ENCODE data around the gene REEP6.

The REEP6 gene

DNA sequence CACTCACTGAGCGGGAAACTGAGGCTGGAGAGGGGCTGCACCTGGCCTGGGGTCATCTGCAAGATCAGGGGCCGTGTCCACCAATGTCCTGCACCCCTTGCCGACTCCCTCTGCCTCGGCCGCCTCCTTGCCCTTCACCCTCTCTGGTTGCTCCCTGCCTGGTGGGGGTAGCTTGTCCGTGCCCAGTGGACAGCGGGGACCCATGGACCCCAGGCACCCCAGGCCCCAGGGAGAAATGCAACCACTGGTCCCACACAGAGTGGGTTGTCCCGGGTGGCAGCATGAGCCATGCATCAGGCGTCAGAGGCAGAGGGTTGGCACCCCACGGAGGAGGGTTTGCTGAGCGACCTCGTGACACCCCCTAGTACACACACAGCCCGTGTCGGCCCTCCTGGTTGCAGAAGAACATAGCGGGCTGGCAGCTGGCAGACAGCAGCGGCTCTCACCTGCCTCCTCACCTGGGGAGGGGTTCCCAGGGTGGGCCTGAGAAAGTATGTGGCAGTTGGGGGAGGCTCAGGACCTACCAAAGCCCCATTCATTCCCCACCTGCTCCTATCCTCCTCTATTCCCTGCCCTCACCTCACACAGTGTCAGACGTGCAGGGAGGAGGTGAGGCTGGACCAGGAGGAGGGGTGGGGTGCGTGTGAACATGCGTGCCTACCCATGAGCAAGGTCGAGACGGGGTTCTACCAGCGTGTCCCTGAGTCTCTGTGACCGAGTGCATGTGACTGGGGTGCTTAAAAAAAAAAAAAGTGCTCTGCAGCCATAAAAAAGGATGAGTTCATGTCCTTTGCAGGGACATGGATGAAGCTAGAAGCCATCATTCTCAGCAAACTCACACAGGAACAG, 13.2 kb downstream of the REEP6 start:
- DNase-seq: no peak
- intact Hi-C loops (cut with DNase I): no loop called here

DNA sequence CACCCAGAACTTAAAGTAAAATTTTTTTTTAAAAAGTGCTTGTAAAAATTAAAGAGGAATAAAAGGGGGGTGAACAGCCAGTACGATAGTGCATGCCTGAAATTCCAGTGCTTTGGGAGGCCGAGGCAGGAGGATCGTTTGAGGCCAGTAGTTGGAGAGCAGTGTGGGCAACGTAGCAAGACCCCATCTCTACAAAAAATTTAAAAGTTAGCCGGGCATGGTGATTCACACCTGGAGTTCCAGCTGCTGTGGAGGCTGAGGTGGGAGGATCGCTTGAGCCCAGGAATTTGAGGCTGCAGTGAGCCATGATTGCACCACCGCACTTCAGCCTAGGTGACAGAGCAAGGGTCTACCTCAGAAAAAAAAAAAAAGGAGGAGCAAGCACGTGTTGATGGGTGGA, 14.0 kb downstream of the REEP6 start:
- intact Hi-C loops (cut with DNase I): no loop called here

DNA sequence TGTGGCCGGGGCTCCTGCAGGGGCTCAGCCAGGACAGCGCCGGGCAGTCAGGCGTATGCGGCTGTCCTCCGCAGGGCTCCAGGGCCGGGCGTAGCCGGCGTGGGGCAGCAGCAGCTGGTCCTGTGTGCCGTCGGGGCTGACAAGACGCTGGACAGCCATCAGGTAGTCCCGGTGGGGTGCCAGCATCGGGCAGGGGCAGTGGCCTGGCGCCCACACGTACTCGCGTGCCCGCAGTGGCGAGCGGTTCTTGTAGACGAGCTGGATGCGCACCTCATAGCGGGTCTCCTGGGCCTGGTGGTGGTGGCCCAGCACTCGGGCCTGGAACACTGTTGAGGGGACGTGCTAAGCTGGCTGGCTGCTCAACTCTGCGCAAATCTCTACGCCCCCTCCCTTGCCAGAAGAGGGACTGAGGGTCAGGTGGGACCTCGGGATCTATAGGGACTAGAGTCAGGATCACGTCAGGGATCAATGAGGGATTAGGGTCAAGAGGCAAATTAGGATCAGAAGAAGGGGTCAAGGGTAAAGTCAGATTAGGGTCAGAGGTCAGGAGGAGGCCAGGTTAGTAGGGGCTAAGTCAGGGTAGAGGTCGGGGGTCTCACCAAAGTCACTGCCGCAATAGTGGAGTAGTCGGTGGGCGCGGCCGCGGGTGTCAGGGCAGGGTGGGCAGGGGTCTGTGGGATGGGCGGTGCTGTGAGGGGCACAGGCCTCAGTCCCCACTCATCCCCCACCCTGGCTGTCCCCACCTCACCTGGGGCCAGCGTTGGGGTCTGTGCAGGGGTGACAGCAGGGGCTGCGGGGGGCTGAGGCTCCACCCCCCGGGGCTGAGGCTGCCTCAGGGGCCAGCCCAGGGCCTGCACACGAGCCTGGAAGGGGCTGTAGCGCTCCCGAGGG, 15.3 kb downstream of the REEP6 start:
- intact Hi-C loops (cut with DNase I): no loop called here
- DNase-seq: peak in 1 of 10 donors; percentile 81

More for the DNA sequence above, 14.0 kb downstream of the REEP6 start:
- DNase-seq: no peak

DNA sequence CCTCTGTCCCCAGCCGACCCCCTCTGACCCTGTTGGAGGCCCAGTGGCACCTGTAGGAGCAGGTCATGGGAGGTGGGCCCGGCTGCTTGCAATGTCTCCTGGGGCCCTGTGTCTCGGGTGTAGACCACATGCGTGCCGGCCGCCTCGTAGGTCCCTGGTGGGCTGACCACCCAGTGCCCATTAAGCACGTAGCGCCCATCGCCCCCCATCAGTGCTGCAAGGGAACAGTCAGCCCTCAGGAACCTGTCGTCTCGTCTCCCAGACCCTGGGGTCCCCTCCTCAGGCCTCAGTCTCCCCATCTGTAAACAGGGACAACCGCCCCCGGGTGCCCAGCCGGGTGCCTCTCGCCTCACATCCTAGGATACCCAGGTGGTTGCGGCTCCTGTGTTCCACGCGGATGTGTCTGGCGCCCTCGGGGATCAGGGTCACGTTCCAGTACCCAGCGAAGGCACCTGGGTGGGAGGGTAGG, 16.2 kb downstream of the REEP6 start:
- DNase-seq: no peak
- intact Hi-C loops (cut with DNase I): loop anchor here (1.0 kb wide), 1 partner anchor 28 kb away; the partner anchor contains the start of gene C19orf25

DNA sequence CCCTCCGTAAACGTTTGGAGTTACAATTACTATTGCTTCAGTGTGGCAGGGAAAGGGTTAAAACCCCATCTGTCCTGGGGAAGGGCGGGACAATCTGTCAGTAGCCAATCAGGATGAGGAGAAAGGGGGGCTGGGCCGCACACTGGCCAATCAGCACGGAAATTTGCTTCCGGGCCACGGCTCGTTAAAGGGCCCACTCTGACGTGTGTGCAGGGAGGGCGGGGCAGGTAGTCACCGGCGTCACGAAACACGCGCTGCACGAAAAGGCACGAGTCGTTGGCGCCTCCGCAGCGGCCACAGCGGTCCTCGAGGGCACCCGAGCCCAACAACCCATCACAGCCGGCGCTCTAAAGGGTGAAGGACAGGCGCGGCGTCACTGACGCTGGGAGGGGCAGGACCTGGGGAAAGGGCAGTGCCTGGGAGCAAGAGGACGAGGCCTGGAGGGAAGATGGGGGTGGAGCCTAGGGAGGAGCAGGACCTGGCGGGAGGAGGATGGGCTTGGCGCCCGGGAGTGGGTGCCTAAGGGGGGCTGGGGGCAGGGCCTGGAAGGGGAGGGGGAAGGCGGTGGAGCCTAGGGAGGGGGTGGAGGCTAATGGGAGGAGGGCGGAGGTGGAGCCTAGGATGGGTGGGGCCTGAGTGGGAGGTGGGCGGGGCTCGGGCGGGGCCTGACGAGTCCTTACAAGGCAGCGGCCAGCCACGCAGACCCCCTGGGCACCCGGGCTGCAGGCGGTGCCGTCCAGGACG, 17.0 kb downstream of the REEP6 start:
- intact Hi-C loops (cut with DNase I): loop anchor here (1.0 kb wide), 1 partner anchor 29 kb away; the partner anchor contains the start of gene C19orf25
- peak; percentile 86 to 99 (median 92) for DNase-seq

DNA sequence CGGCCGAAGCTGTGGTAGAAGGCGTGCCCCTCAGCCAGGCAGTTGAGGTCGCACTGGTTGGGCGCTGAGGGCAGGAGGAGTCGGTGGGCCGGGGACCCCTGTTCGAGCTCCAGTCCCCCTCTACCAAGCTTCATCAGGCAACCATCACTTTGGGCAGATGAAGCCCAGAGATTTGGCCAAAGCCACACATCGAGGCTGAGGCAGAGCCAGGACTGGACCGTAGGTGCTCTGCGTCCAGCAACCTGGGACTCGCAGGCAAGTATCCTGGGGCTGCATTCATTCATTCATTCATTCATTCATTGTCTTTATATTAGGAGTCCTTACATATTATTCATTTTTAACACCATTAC, 17.5 kb downstream of the REEP6 start:
- no peak for DNase-seq
- intact Hi-C loops (cut with DNase I): no loop called here

DNA sequence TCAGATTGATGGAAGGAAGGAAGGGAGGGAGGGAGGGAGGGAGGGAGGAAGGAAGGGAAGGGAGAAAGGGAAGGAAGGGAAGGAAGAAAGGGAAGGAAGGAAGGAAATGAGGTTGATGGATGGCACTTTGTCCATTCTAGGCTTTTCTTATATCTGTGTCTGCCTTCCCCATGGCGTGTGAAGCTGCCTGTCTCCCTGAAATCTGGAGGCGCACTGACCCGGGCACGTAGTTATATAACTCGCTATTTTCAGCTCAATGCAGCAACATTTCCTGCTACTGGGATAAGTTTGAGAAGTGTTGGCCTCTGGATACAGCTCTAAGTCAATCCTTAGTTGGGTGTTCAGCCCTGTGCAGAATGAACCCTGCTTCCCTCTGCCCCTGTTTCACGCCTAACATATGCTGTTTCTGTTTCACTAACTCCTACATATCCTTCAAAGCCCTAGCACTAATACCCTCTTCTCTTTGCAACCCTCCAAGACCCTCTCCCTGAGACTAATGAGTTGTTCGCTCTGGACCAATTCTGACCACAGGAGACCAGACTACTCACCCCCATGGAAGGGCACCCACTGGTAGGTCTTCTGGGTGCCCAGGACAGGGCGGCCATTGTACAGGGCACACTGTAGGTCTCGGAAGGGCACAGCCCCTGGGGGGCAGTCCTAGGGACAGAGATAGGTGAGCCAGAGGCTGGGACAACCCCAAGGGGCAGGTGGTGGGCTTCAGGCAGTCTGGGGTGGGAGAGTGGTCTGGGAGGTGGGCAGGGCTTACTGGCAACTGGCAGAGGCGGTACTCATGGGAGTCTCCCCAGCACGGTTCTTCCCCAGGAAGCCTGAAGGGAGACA, 18.8 kb downstream of the REEP6 start:
- intact Hi-C loops (cut with DNase I): no loop called here
- no peak for DNase-seq

DNA sequence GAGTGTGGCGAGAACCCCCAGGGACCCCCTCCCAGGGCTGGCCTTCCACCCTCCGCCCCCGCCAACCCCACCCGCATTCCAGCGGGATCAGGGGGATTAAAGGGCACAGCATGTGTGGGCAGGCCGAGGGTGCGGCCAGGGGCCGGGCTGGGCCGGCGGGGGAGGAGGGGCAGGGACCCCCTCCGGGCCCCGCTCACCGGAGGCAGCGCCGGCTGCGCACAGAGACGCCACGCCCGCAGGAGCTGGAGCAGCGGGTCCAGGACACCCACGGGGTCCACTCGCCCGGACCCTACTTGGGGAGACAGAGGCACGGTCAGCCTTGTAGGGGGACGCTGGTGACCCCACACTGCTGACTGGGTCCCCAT, 19.4 kb downstream of the REEP6 start:
- intact Hi-C loops (cut with DNase I): no loop called here
- no peak for DNase-seq

DNA sequence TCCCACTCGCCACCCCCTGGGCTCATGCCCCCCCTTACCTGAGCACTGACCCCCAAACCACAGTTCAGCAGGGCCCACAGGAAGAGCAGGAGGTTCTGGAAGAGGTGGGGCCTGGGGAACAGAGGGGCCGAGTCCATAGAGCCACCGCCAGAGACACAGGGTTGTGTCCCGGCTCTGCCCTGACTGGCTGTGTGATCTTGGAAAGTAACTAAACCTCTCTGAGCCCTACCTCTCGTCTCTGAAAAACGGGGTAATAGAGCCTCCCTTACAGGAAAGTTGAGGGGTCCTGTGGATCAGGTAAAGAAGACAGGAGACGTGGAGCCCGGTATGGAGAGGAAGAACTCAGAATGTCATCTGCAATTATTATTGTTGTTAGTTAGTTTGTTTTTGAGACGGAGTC, 19.8 kb downstream of the REEP6 start:
- intact Hi-C loops (cut with DNase I): no loop called here

DNA sequence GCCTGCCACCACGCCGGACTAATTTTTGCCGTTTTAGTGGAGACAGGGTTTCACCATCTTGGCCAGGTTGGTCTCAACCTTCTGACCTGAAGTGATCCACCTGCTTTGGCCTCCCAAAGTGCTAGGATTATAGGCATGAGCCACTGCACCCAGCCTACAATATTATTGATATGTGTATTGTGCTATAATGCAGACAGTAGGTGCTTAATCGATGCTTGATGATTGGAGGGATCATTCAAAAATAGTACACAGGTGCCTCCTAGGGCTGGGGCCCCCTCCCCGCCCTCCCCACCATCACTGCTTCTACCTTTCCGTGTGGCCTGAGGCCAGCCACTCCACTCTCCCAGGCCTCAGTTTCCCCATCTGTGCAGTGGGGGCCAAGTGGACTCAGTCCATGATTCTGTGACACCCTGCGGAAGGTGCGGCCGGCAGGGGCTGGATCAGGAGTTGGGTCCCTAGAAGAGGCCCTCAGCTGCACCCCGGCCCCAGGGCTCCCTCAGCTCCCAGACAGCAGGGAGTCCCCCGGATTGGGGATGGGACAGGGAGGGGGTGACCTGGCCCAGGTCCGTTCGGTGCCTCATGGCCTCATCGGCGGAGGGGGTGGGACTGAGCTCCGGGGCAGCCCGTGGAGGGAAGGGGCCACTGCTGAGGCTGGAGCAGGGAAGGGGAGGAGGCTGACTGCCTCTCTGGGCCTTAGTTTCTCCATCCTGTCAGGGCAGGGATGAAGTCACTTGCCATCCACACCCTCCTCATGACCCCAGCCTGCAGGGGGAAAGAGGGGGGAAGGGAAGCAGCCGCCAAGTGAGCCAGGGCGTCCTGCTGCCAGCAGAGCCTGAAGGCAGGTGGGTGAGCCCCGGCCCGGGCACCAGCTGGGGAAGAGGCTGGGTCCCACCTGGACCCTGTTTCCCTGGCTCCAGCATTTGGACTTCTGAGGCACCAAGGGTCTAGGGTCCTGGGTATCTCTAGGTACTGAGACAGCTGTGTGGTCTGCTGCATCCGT, 20.6 kb downstream of the REEP6 start:
- DNase-seq: no peak

More for the DNA sequence above, 19.8 kb downstream of the REEP6 start:
- no peak for DNase-seq

DNA sequence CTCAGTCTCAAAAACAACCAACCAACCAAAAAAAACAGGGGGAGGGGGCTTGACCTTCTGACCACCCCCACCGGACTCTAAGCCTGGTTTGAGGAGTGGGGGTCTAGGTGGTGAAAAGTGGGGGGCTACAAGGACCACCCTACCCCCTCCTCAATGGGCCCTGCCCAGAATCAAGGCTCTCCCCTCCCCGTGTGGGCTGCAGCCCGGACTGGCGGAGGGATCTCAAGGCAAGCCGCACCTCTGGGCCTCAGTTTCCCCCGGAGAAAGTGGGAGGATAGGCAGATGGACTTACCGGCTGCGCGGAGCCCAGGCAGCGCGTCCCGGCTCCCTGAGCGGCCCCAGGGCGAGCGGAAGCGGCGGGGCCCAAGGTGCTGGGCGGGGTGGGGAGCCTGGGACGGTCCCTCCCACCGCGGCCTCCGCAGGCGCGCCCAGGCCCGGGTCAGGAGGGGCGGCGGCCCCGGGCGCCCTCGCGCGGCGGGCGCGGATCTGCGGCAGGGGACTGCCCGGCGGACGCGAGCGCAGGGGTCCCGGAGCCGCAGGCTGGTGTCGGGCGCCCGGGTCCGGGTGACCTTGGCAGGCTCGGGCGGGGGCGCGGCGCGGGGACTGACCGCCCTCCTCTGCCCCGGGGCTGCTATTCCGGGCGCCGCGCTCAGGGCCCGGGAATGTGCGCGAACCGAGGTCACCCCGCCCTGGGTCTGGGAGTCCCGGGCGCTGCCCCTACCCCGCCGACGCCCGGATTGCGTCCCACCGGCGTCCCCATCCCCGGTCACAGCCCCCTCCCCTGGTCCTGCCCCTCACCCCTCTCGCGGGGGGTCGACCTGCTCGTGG, 21.9 kb downstream of the REEP6 start, which contains the start of gene ADAMTSL5:
Gene ADAMTSL5 (minus strand): TSS at position 349 of the 828 bp plus-strand sequence. CDS start 2,076 bp downstream, outside the sequence.
- intact Hi-C loops (cut with DNase I): no loop called here
- no peak for DNase-seq

More for the DNA sequence above, 20.6 kb downstream of the REEP6 start:
- intact Hi-C loops (cut with DNase I): no loop called here

DNA sequence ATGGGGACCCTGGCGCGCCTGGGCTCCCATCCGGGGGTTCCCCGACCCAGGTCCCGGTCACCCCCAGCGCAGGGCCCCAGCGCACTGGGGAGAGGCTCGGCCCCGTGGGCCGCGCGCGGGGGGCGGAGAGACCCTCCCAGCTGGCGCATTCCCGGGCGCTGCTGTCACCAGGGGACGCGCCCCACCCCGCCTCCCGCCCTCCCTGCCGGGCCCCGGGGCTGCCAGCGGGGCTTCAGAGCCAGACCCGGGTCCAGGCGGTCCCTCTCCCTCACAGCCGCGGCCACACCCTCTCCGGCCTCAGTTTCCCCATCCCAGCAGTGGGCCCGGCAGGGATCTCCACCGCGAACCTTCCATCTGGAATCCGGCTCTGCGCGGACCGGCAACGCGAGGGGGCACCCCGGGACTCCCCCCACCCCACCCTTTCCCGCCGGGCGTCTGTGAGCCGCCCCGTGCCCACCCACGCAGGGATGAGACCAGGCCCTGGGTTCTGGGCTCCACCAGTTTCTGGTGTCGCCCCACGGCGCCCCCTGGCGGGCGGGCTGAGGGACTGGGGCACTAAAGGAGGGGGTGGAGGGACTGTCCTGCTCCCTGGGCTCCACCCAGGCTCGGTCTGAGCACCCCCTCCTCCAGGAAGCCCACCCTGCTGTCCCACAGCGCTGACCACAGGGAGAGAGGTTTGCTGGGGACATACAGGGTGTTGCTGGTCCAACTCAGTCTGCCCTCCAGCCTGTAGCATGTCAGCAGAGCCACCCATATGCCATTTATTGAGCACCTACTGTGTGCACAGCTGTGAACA, 22.7 kb downstream of the REEP6 start:
- DNase-seq: no peak
- intact Hi-C loops (cut with DNase I): no loop called here

DNA sequence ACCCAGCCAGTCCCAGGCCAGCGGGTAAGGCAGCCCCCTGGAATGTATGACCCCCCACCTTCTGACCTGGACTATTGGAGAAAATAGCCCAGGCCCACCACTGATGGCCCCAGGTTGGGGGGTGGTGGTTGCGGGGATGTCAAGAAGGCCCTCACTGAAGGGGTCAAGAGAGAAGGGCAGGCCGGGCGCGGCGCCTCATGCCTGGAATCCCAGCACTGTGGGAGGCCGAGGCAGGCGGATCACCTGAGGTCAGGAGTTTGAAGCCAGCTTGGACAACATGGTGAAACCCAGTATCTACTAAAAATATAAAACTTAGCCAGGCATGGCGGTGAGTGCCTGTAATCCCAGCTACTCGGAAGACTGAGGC, 23.3 kb downstream of the REEP6 start:
- intact Hi-C loops (cut with DNase I): no loop called here
- DNase-seq: no peak

DNA sequence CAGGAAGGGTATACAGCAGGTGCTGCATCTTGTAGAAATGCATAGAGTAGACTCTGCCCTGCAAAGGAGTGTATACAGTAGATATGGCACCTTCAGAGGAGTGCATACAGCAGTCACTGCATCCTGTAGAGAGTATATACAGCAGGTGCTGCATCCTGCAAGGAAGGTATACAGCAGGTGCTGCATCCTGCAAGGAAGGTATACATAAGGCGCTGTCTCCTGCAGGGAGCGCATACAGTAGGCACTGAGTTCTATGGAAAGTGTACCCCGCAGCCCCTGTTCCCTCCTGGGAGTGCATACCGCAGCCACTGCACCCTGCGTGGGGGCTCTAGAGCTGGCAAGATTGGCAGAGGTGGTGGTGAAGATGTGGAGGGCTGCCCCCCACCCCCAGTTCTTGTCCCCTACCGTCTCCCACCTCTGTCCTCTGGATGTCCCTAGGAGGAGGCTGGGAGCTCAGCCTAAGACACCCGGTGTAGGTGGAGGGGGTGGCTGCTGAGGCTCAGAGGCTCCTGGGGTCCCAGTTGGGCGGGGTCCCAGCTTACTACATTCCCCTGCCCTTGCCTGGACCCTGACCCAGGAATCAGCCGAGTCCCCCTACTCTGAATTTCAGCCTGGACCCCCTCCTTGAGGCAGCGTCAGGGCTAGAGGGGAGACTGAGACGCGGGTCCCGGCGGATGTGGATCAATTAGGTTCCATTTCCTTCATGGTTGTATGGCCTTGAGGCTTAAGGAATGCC, 24.2 kb downstream of the REEP6 start:
- intact Hi-C loops (cut with DNase I): no loop called here
- DNase-seq: no peak

DNA sequence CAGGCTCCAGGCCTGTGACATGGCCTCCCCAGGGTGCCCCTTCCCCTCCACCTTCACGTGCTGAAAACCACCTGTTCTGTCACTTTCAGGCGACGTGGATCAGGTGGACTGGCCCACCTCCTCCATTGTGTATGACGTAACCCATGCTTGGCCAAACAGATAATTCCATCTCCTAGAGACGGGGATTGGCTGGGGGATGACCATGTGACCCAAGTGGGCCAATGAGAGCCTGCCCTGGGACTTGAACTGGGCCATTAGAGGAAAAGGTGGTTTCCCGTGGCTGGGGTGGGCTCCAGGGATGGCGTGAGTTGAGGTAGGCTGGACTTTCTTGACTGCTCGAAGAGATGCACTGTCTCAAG, 25.4 kb downstream of the REEP6 start:
- intact Hi-C loops (cut with DNase I): no loop called here
- DNase-seq: no peak

DNA sequence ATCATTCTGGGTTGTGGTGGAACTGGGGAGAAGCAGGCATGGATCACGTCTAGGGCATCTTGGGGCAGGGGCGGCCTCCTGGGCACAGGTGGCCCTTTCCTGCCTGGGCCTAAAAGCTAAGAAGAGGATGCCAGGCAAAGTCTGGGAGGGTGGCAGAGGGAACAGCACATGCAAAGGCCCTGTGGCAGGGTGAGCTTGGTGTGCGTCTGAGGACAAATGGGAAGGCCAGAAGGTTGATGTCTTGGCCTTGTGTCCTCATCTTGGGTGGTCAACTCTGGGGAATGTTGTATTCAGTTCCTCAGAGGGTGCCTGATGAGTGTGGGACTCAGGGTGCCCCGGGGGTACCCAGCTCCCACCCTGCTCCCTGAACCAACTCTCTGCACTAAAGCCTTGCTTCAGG, 27.5 kb downstream of the REEP6 start:
- DNase-seq: no peak
- intact Hi-C loops (cut with DNase I): no loop called here
